ENCODE results near the gene SRRM2.

DNA sequence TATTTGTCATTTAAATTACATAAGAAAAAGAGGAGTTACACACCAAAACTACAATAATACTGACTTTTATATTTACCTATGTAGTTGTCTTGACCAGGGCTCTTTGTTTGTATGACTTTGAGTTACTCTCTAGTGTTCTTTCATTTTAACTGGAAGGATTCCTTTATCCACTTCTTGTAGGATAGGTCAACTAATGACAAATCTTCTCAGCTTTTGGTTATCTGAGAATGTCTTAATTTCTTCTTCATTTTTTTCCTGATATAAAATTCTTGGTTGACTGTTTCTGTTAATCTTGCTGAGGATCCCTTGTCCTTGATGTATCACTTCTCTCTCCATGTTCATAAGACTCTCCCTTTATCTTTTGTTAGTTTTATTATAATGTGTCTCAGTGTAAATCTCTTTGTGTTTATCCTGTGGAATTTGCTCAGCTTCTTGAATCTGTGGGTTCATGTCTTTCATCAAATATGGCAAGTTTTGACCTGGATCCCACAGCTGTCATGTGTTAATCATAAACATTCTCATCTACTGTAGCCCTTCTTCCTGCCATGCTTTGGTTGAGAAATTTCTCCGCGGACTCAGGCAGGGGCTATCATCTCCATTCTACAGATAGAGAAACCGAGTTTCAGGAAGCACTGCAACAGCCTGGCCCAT is 51.2 kb downstream of the SRRM2 start:
- TF ChIP-seq CTCF (IDR thresholded peaks at IDR 0.05), result no peak
- no peak for TF ChIP-seq POLR2A (IDR thresholded peaks at IDR 0.05)

All from transverse colon (tissue), 3 donors.